IPS-15b (cell line): ENCODE measurements around the gene MAP3K7.

Experiments
- H3K27me3 ChIP-seq: one replicate; pipeline ENCODE4 v1.6.1; 2013; ENCODE audit warnings: low read length; ENCODE audit not compliant: control insufficient read depth, insufficient read depth
- H3K36me3 ChIP-seq: one replicate; pipeline ENCODE4 v1.6.1; 2013; ENCODE audit warnings: low read length; ENCODE audit not compliant: control insufficient read depth, insufficient read depth
- H3K4me1 ChIP-seq: one replicate; pipeline ENCODE4 v1.6.1; 2013; ENCODE audit warnings: mild to moderate bottlenecking, low read length; ENCODE audit not compliant: control insufficient read depth, insufficient read depth
- H3K4me3 ChIP-seq: one replicate; pipeline ENCODE4 v1.5.1; 2013; ENCODE audit warnings: low read depth, low read length
- H3K9ac ChIP-seq: one replicate; pipeline ENCODE4 v1.6.1; 2013; ENCODE audit warnings: low read depth, mild to moderate bottlenecking, low read length
- H3K9me3 ChIP-seq: one replicate; pipeline ENCODE4 v1.6.1; 2013; ENCODE audit warnings: mild to moderate bottlenecking, low read length; ENCODE audit not compliant: control insufficient read depth, insufficient read depth

The MAP3K7 gene

GRCh38 chr6:90478278-90478677, 108.6 kb downstream of the MAP3K7 start:
- no peaks in the 10 kb centered on the region for H3K36me3 ChIP-seq
- H3K4me3 ChIP-seq: no peak overlapping the region
- peaks cover 14% of the 10 kb centered on the region for H3K4me1 ChIP-seq
- H3K27me3 ChIP-seq: no peaks in the 10 kb centered on the region
- H3K9me3 ChIP-seq: no peaks in the 10 kb centered on the region
- no peak overlapping the region for H3K9ac ChIP-seq

DNA sequence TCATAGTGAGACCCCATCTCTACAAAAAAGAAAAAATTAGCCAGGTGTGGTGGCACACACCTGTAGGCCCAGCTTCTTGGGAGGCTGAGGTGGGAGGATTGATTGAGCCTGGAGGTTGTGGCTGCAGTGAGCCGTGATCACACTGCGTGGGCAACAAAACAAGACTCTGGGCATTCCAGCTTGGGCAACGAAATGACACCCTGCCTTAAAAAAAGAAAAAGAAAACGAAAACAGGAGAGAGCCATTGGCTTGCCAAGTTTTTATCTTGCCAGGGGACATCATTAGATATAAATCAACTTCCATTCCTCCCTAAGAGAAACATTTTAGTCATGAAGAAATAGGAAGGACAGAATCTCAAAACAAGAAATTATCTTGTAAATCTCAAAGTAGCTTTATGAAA, 109.5 kb downstream of the MAP3K7 start:
- H3K36me3 ChIP-seq: no peaks in the 10 kb centered on the region
- peaks cover 14% of the 10 kb centered on the region for H3K4me1 ChIP-seq
- H3K27me3 ChIP-seq: no peaks in the 10 kb centered on the region
- no peak overlapping the region for H3K9ac ChIP-seq
- no peaks in the 10 kb centered on the region for H3K9me3 ChIP-seq
- H3K4me3 ChIP-seq: no peak overlapping the region

GRCh38 chr6:90472716-90473115, 114.2 kb downstream of the MAP3K7 start:
- H3K27me3 ChIP-seq: no peaks in the 10 kb centered on the region
- no peaks in the 10 kb centered on the region for H3K36me3 ChIP-seq
- no peak overlapping the region for H3K9ac ChIP-seq
- H3K4me3 ChIP-seq: no peak overlapping the region
- H3K4me1 ChIP-seq: peaks cover 9% of the 10 kb centered on the region
- no peaks in the 10 kb centered on the region for H3K9me3 ChIP-seq

GRCh38 chr6:90471263-90471662, 115.6 kb downstream of the MAP3K7 start:
- no peak overlapping the region for H3K9ac ChIP-seq

GRCh38 chr6:90469906-90470305, 117.0 kb downstream of the MAP3K7 start:
- no peak overlapping the region for H3K4me3 ChIP-seq
- H3K27me3 ChIP-seq: no peaks in the 10 kb centered on the region
- H3K9me3 ChIP-seq: no peaks in the 10 kb centered on the region
- no peak overlapping the region for H3K9ac ChIP-seq
- peaks cover 10% of the 10 kb centered on the region for H3K4me1 ChIP-seq
- no peaks in the 10 kb centered on the region for H3K36me3 ChIP-seq

More at GRCh38 chr6:90471263-90471662, 115.6 kb downstream of the MAP3K7 start:
- no peak overlapping the region for H3K4me3 ChIP-seq
- H3K4me1 ChIP-seq: peaks cover 10% of the 10 kb centered on the region
- H3K27me3 ChIP-seq: no peaks in the 10 kb centered on the region
- no peaks in the 10 kb centered on the region for H3K9me3 ChIP-seq
- no peaks in the 10 kb centered on the region for H3K36me3 ChIP-seq

DNA sequence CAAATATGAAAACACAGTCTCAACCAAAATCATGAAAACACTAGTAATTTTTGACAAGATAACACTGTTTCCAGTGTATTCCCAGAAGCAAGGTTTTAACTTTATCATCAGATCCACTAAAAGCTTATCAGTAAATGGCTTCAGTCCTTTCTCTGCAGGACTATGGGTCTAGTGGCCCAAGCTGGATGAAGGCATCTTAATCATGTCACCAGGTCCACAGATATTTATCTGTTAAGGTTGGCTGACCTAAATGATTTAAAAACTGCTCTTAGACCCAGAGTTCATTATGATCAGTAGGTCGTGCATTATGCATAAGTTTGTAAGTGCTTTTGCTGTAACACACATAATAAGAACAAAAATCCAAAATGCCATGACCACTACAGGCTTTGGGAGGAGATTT, 118.0 kb downstream of the MAP3K7 start:
- no peak overlapping the region for H3K9ac ChIP-seq
- H3K36me3 ChIP-seq: no peaks in the 10 kb centered on the region
- H3K9me3 ChIP-seq: no peaks in the 10 kb centered on the region
- H3K4me1 ChIP-seq: peaks cover 10% of the 10 kb centered on the region
- H3K4me3 ChIP-seq: no peak overlapping the region
- no peaks in the 10 kb centered on the region for H3K27me3 ChIP-seq

GRCh38 chr6:90468080-90468479, 118.8 kb downstream of the MAP3K7 start:
- Histone ChIP-seq H3K9me3 (no peaks in the 10 kb centered on the region), H3K4me1 (peaks cover 10% of the 10 kb centered on the region), H3K9ac (no peak overlapping the region), H3K36me3 (no peaks in the 10 kb centered on the region), H3K27me3 (no peaks in the 10 kb centered on the region), H3K4me3 (no peak overlapping the region)

DNA sequence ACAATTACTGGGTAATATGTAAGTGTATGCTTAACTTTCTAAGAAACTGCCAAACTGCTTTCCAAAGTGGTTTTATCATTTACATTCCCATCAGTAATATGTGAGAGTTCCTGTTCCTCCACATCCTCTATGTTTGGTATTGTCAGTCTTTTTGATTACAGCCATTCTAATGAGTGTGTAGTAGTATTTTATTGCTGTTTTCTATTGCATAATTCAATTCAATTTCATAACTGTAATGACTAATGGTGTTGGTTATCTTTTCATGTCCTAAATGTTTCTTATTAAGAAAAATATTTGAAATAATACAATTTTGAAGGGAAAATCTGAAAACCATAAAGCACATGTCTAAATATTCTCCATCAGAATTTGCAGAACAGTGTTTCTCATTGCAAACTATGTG, 119.3 kb downstream of the MAP3K7 start:
- H3K9ac ChIP-seq: no peak overlapping the region
- H3K27me3 ChIP-seq: no peaks in the 10 kb centered on the region
- H3K4me1 ChIP-seq: peaks cover 10% of the 10 kb centered on the region
- no peak overlapping the region for H3K4me3 ChIP-seq
- no peaks in the 10 kb centered on the region for H3K36me3 ChIP-seq
- no peaks in the 10 kb centered on the region for H3K9me3 ChIP-seq

DNA sequence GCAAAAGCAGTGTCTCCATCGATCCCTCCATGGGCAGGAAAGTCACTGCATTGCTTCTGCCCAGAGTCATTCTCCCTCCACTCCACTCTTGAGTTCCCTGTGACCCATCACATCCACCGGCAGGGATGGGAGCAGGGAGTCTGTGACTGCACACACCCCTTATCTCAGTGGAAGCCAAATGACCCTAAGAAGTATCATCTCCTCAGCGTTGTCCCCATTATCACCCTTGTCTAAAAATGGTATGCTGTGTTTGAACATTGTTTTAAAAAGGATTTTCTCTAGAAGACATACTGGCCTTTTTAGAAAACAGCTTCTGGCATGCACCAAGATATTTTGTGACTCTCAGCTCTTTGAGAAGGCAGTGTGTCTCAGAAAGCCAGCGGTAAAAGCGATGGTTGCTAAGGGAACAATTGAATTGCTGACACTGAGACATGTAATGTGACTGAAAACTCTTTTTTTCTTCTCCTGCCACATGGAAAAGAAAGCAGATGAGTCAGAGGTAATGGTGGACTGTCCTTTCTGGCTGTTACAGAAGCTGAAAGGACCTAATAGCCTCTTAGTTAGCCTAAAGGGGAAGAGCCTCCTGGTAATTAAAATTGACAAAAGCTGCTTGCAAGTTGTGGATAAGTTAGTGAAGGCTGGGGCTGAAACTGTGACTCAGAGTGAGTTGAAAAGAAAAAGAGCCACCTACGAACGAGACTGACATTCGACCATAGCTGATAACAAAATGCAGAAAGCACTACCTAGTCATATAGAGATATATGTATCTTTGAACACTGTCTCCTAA, 120.5 kb downstream of the MAP3K7 start:
- no peaks in the 10 kb centered on the region for H3K9me3 ChIP-seq
- no peak overlapping the region for H3K4me3 ChIP-seq
- H3K4me1 ChIP-seq: peaks cover 6% of the 10 kb centered on the region
- no peak overlapping the region for H3K9ac ChIP-seq
- H3K36me3 ChIP-seq: no peaks in the 10 kb centered on the region
- no peaks in the 10 kb centered on the region for H3K27me3 ChIP-seq

DNA sequence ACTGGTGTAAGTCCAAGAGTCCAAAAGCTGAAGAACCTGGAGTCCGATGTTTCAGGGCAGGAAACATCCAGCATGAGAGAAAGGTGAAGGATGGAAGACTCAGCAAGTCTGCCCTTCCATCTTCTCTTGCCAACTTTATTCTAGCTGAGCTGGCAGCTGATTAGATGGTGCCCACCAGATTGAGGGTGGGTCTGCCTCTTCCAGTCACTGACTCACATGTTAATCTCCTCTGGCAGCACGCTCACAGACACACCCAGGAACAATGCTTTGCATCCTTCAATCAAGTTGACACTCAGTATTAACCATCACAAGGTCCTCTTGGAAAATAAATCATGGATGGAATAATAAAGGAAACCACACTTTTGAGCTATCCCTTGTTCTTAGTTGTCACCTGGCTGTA, 121.2 kb downstream of the MAP3K7 start:
- H3K4me3 ChIP-seq: no peak overlapping the region

DNA sequence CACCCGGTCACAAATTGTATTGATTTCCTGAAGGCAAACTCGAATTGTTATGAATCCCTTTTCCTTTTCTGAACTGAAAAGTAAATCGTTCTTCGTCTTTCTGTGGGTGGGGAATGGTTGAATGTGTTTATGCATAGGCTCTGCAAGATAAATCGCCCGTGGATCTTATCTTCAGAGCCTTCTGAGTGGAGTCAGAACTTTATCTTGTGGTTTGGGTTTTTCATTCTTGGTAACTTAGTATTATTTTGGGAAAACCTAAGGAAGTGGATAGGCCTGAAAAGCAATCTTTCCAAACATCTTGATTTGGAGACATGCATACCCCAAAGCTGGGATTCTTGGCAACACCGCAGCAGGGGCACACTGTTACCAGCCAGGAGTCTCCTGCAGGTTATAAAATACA, 122.4 kb downstream of the MAP3K7 start:
- Histone ChIP-seq H3K27me3 (no peaks in the 10 kb centered on the region), H3K9me3 (no peaks in the 10 kb centered on the region), H3K9ac (no peak overlapping the region), H3K36me3 (no peaks in the 10 kb centered on the region), H3K4me3 (no peak overlapping the region), H3K4me1 (peaks cover 4% of the 10 kb centered on the region)

More for the DNA sequence above, 121.2 kb downstream of the MAP3K7 start:
- no peaks in the 10 kb centered on the region for H3K36me3 ChIP-seq
- no peak overlapping the region for H3K9ac ChIP-seq
- no peaks in the 10 kb centered on the region for H3K9me3 ChIP-seq
- no peaks in the 10 kb centered on the region for H3K27me3 ChIP-seq
- H3K4me1 ChIP-seq: peaks cover 4% of the 10 kb centered on the region

DNA sequence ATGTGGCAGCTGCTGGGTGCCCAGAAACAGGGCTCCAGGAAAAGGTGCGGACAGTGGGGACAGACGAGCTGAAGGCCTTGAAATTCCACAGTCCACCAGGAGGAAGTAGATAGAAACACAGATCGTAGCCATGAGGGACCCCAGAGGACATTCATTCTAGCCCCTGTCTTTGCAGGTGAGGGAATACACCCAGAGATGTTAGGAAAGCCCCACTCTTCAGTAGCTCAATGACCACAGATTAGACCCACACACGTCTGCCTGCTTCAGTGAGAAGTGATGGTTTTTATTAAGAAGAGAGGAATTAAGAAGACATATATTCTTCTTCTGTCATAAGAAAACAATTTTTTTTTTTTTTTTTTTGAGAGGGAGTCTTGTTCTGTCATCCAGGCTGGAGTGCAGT, 123.0 kb downstream of the MAP3K7 start:
- Histone ChIP-seq H3K9me3 (no peaks in the 10 kb centered on the region), H3K4me3 (no peak overlapping the region), H3K4me1 (peaks cover 4% of the 10 kb centered on the region), H3K36me3 (no peaks in the 10 kb centered on the region), H3K27me3 (no peaks in the 10 kb centered on the region), H3K9ac (no peak overlapping the region)
